Measurements from ENCODE around the gene TET3. TPM values are rescaled to one million over a fixed set of nuclear protein-coding genes. Genes with fewer than 3 reads are reported as not detected.
A peak's percentile ranks its signal among the peaks of the same experiment; 100 is the strongest.

The TET3 gene
- total and polyA plus RNA-seq, 3 donors from 2014 or later, result 4.3 to 12.2 (median 9.7) TPM

GRCh38 chr2:73968357-73968937, 16.3 kb upstream of the TET3 start:
- no peaks in the 10 kb centered on the region for H3K36me3 ChIP-seq (ENCODE audit: low read depth, missing control alignments)
- WGBS, 2 donors, result 88 to 91% methylated on average over 6 to 8 of the region's 8 CpGs
- intact Hi-C loops (cut with DNase I; ENCODE audit: low total_unique reads), result loop anchor here (10.0 kb wide), 1 partner anchor 136 kb away; no protein-coding TSS in a partner anchor
- DNase-seq, result no peak
- H3K9me3 ChIP-seq, result no peaks in the 10 kb centered on the region
- no peaks in the 10 kb centered on the region for H3K27me3 ChIP-seq
- TF ChIP-seq CTCF (IDR thresholded peaks at IDR 0.05) (no peak), POLR2A (IDR thresholded peaks at IDR 0.05) (no peak)
- H3K27ac ChIP-seq, result no peak overlapping the region
- no peak overlapping the region for H3K4me3 ChIP-seq
- H3K4me1 ChIP-seq, result peaks cover 11% of the 10 kb centered on the region

DNA sequence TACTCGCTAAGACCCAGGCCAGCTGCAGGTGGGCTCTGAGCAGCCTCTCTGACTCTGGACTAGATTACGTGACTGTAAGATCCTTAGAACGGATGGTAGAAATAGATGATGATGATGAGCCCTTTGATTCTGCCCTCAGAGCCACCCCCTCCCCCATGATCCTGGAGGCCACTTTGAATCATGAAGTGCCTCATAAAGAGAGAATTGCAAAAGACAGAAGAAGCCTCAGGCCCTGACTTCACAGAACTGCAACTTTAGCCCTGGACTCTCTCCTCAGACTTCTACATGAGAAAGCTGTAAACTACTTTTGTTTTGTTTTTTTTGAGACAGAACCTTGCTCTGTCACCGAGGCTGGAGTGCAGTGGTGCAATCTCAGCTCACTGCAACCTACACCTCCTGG, 15.4 kb upstream of the TET3 start:
- H3K27ac ChIP-seq, result no peak overlapping the region
- H3K9me3 ChIP-seq, result no peaks in the 10 kb centered on the region
- peaks cover 11% of the 10 kb centered on the region for H3K4me1 ChIP-seq
- H3K27me3 ChIP-seq, result no peaks in the 10 kb centered on the region
- DNase-seq, result no peak
- intact Hi-C loops (cut with DNase I; ENCODE audit: low total_unique reads), result loop anchor here (10.0 kb wide), 1 partner anchor 135 kb away; no protein-coding TSS in a partner anchor
- no peaks in the 10 kb centered on the region for H3K36me3 ChIP-seq (ENCODE audit: low read depth, missing control alignments)
- H3K4me3 ChIP-seq, result no peak overlapping the region
- TF ChIP-seq CTCF (IDR thresholded peaks at IDR 0.05), result no peak
- no peak for TF ChIP-seq POLR2A (IDR thresholded peaks at IDR 0.05)
- 87 to 89% methylated on average over 4 of the region's 4 CpGs for whole genome bisulfite sequencing, 2 donors

GRCh38 chr2:73970141-73970803, 14.4 kb upstream of the TET3 start:
- Histone ChIP-seq H3K27ac (no peak overlapping the region), H3K27me3 (no peaks in the 10 kb centered on the region), H3K36me3 (ENCODE audit: low read depth, missing control alignments) (no peaks in the 10 kb centered on the region), H3K4me1 (peaks cover 11% of the 10 kb centered on the region), H3K4me3 (no peak overlapping the region), H3K9me3 (no peaks in the 10 kb centered on the region)
- TF ChIP-seq POLR2A (IDR thresholded peaks at IDR 0.05), result no peak
- TF ChIP-seq CTCF (IDR thresholded peaks at IDR 0.05), result no peak
- no peak for DNase-seq
- intact Hi-C loops (cut with DNase I; ENCODE audit: low total_unique reads), result no loop called here
- 77 to 83% methylated on average over 6 of the region's 6 CpGs for WGBS, 2 donors

DNA sequence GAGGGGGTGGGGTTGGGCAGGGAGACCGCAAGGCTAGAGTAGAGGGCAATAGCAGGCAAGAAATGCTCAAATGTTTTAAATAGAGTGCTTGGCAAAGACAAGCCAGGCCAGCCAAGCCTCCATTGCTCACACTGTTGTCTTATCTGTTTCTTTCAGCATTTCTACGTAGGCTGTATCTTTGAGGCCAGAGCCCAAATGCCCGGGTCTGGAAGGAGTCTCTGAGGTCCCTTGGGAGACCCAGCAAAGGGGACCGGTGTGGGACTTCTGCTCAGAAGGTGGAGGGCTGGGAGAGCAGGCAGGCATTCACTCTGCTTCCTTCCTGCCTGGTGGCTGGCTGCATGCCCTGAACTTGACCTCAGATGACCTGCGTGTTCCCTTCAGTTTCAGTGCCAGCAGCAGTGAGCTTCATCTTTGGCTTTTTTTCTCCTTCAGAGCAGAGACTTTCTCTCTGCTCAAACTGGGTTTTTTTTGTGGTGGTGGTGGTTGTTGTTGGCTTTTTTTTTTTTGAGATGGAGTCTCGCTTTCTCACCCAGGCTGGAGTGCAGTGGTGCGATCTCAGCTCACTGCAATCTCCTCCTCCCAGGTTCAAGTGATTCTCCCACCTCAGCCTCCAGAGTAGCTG, 13.7 kb upstream of the TET3 start:
- H3K4me1 ChIP-seq, result peaks cover 11% of the 10 kb centered on the region
- no peak overlapping the region for H3K4me3 ChIP-seq
- intact Hi-C loops (cut with DNase I; ENCODE audit: low total_unique reads), result no loop called here
- no peaks in the 10 kb centered on the region for H3K9me3 ChIP-seq
- H3K36me3 ChIP-seq (ENCODE audit: low read depth, missing control alignments), result no peaks in the 10 kb centered on the region
- TF ChIP-seq POLR2A (IDR thresholded peaks at IDR 0.05), result no peak
- no peak for TF ChIP-seq CTCF (IDR thresholded peaks at IDR 0.05)
- H3K27me3 ChIP-seq, result no peaks in the 10 kb centered on the region
- DNase-seq, result peak; percentile 83
- no peak overlapping the region for H3K27ac ChIP-seq
- WGBS, 2 donors, result 36 to 46% methylated on average over 6 to 7 of the region's 7 CpGs

All from testis (tissue), 3 donors.